SK-N-SH (cell line): ENCODE measurements around the gene PALLD.

Experiments used
- CTCF ChIP-seq: fragments of 200-600 bp; sonication (generic); IDR thresholded peaks from 2 replicates; pipeline ENCODE4 v1.6.1; 2017; ENCODE audit warnings: antibody characterized with exemption, mild to moderate bottlenecking, moderate library complexity
- TAF1 ChIP-seq: IDR thresholded peaks from 2 replicates; pipeline ENCODE4 v1.6.1; 2012; ENCODE audit warnings: low read depth, mild to moderate bottlenecking, low read length, moderate library complexity, borderline replicate concordance

- TF ChIP-seq TAF1 (no peak), CTCF (no peak)
These were observed 73.1 kb downstream of the PALLD start for GRCh38 chr4:168569931-168570276.
